Upper lobe of right lung (tissue), 1 donor: Measurements from ENCODE around the gene LRRC72. TPM values are rescaled to one million over a fixed set of nuclear protein-coding genes. Genes with fewer than 3 reads are reported as not detected.
"Not testable (repeated sequence)": the region's sequence is repeated elsewhere in the genome, so short reads cannot be mapped to it uniquely, and the experiment has no call there.

Experiments
- ATAC-seq: fragments of 200-7000 bp; cut with Tn5 transposase; one replicate; pipeline ENCODE4 v1.9.1; 2020; ENCODE audit warnings: mild to moderate bottlenecking, moderate library complexity
- DNase-seq: peaks from one replicate; pipeline ENCODE4 v3.0.0-alpha.2; 2020
- H3K27ac ChIP-seq: fragments of 200-600 bp; one replicate; pipeline ENCODE4 v1.8.0; 2022
- H3K27me3 ChIP-seq: fragments of 200-600 bp; one replicate; pipeline ENCODE4 v1.8.0; 2022; ENCODE audit warnings: mild to moderate bottlenecking
- H3K36me3 ChIP-seq: fragments of 200-600 bp; one replicate; pipeline ENCODE4 v1.8.0; 2022
- H3K4me1 ChIP-seq: fragments of 200-600 bp; one replicate; pipeline ENCODE4 v1.8.0; 2022
- H3K4me3 ChIP-seq: fragments of 200-600 bp; one replicate; pipeline ENCODE4 v1.8.0; 2022; ENCODE audit warnings: mild to moderate bottlenecking
- H3K9me3 ChIP-seq: fragments of 200-600 bp; one replicate; pipeline ENCODE4 v1.8.0; 2022
- CTCF ChIP-seq: fragments of 200-600 bp; IDR thresholded peaks from one replicate; pipeline ENCODE4 v1.8.0; 2022; ENCODE audit warnings: antibody characterized with exemption
- intact Hi-C: fragments of 100-400 bp; cut with DNase I; formaldehyde crosslinking; loops from one replicate; pipeline ENCODE4 v1.11.0; 2022
- total RNA-seq: library from RNA; stranded (reverse); fragmentation: NEBNext Ultra II Directional; extraction: Animal tissue kit (Norgen Biotek cat#: 25700); gene quantifications from one replicate; pipeline ENCODE4 v1.2.1, GENCODE V29; 2021
- donor health status: DM: no; HTN: yes; CAD: no; lungs with severe emphysema.

Gene LRRC72
- total RNA-seq, 1 donor from 2014 or later: not detected

GRCh38 chr7:16502303-16502702, 24.3 kb upstream of the LRRC72 start:
- Histone ChIP-seq H3K36me3 (no peaks in the 10 kb centered on the region), H3K4me1 (no peaks in the 10 kb centered on the region), H3K9me3 (no peaks in the 10 kb centered on the region), H3K27me3 (no peaks in the 10 kb centered on the region), H3K4me3 (no peak overlapping the region), H3K27ac (no peak overlapping the region)
- ATAC-seq (no peak), DNase-seq (no peak)
- intact Hi-C loops: no loop called here
- no peak for TF ChIP-seq CTCF

- no peak for DNase-seq
- intact Hi-C loops: no loop called here
- H3K27me3 ChIP-seq: no peaks in the 10 kb centered on the region
Observed at GRCh38 chr7:16504019-16504418, 22.6 kb upstream of the LRRC72 start.

GRCh38 chr7:16506422-16506821, 20.2 kb upstream of the LRRC72 start:
- H3K27me3 ChIP-seq, intact Hi-C loops, H3K27ac ChIP-seq, H3K36me3 ChIP-seq, H3K4me3 ChIP-seq, DNase-seq, ATAC-seq, H3K4me1 ChIP-seq, H3K9me3 ChIP-seq: not testable (repeated sequence)

More at GRCh38 chr7:16504019-16504418, 22.6 kb upstream of the LRRC72 start:
- Histone ChIP-seq H3K4me1 (no peaks in the 10 kb centered on the region), H3K4me3 (no peak overlapping the region), H3K36me3 (no peaks in the 10 kb centered on the region), H3K27ac (no peak overlapping the region), H3K9me3 (no peaks in the 10 kb centered on the region)
- no peak for TF ChIP-seq CTCF
- no peak for ATAC-seq

GRCh38 chr7:16509829-16510228, 16.8 kb upstream of the LRRC72 start:
- no peak overlapping the region for H3K27ac ChIP-seq
- no peak overlapping the region for H3K4me3 ChIP-seq
- ATAC-seq (no peak), DNase-seq (no peak)
- no peak for TF ChIP-seq CTCF
- intact Hi-C loops: no loop called here
- no peaks in the 10 kb centered on the region for H3K4me1 ChIP-seq
- H3K27me3 ChIP-seq: no peaks in the 10 kb centered on the region
- no peaks in the 10 kb centered on the region for H3K9me3 ChIP-seq
- H3K36me3 ChIP-seq: no peaks in the 10 kb centered on the region

- H3K9me3 ChIP-seq: no peaks in the 10 kb centered on the region
- no peak overlapping the region for H3K4me3 ChIP-seq
- H3K4me1 ChIP-seq: no peaks in the 10 kb centered on the region
- no peak overlapping the region for H3K27ac ChIP-seq
- intact Hi-C loops: no loop called here
- no peak for TF ChIP-seq CTCF
- no peak for ATAC-seq
- no peaks in the 10 kb centered on the region for H3K27me3 ChIP-seq
- DNase-seq: no peak
- H3K36me3 ChIP-seq: no peaks in the 10 kb centered on the region
Observed at GRCh38 chr7:16511314-16511713, 15.3 kb upstream of the LRRC72 start.

GRCh38 chr7:16512097-16512496, 14.5 kb upstream of the LRRC72 start:
- TF ChIP-seq CTCF: no peak
- H3K9me3 ChIP-seq: no peaks in the 10 kb centered on the region
- ATAC-seq (no peak), DNase-seq (no peak)
- no peaks in the 10 kb centered on the region for H3K4me1 ChIP-seq
- intact Hi-C loops: no loop called here
- no peak overlapping the region for H3K27ac ChIP-seq
- H3K4me3 ChIP-seq: no peak overlapping the region
- no peaks in the 10 kb centered on the region for H3K27me3 ChIP-seq
- H3K36me3 ChIP-seq: no peaks in the 10 kb centered on the region
